ENCODE results near the gene ORC4.

Gene ORC4

GRCh38 chr2:147933931-147934330 is 86.6 kb downstream of the ORC4 start:
- TF ChIP-seq, protein P1, sequence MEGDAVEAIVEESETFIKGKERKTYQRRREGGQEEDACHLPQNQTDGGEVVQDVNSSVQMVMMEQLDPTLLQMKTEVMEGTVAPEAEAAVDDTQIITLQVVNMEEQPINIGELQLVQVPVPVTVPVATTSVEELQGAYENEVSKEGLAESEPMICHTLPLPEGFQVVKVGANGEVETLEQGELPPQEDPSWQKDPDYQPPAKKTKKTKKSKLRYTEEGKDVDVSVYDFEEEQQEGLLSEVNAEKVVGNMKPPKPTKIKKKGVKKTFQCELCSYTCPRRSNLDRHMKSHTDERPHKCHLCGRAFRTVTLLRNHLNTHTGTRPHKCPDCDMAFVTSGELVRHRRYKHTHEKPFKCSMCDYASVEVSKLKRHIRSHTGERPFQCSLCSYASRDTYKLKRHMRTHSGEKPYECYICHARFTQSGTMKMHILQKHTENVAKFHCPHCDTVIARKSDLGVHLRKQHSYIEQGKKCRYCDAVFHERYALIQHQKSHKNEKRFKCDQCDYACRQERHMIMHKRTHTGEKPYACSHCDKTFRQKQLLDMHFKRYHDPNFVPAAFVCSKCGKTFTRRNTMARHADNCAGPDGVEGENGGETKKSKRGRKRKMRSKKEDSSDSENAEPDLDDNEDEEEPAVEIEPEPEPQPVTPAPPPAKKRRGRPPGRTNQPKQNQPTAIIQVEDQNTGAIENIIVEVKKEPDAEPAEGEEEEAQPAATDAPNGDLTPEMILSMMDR (conservative IDR thresholded peaks at IDR 0.05), result no peak
- no peak for TF ChIP-seq ZFX (IDR thresholded peaks at IDR 0.05)
- H3K27ac ChIP-seq, result no peak overlapping the region

DNA sequence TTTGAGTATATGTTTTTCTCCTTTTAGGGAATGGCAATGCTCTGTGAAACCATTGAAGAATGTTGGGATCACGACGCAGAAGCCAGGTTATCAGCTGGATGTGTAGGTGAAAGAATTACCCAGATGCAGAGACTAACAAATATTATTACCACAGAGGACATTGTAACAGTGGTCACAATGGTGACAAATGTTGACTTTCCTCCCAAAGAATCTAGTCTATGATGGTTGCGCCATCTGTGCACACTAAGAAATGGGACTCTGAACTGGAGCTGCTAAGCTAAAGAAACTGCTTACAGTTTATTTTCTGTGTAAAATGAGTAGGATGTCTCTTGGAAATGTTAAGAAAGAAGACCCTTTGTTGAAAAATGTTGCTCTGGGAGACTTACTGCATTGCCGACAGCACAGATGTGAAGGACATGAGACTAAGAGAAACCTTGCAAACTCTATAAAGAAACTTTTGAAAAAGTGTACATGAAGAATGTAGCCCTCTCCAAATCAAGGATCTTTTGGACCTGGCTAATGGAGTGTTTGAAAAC is 93.4 kb downstream of the ORC4 start:
- H3K27ac ChIP-seq, result no peak overlapping the region
- TF ChIP-seq ZFX (IDR thresholded peaks at IDR 0.05), result no peak
- TF ChIP-seq, protein P1 (conservative IDR thresholded peaks at IDR 0.05), result no peak

DNA sequence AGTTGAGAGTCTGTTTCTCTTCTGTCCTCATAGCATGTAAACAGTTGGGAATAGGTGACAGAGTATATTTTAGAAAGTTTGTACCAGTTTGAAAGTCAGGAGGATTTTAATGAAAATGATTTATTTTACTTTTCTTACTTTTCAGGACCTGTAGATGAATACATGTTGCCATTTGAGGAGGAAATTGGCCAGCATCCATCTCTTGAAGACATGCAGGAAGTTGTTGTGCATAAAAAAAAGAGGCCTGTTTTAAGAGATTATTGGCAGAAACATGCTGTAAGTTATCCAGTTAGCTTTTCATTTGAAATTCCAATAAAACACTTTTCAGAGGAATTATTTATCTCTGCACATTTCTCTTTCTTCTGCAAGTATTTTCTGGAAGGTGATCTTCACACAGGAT is 94.7 kb downstream of the ORC4 start:
- no peak overlapping the region for H3K27ac ChIP-seq

GRCh38 chr2:147924647-147925046 is 95.9 kb downstream of the ORC4 start:
- TF ChIP-seq ZFX (IDR thresholded peaks at IDR 0.05), result no peak
- TF ChIP-seq, protein P1 (conservative IDR thresholded peaks at IDR 0.05), result no peak

More for the DNA sequence above, 94.7 kb downstream of the ORC4 start:
- TF ChIP-seq, protein P1 (conservative IDR thresholded peaks at IDR 0.05), result no peak

DNA sequence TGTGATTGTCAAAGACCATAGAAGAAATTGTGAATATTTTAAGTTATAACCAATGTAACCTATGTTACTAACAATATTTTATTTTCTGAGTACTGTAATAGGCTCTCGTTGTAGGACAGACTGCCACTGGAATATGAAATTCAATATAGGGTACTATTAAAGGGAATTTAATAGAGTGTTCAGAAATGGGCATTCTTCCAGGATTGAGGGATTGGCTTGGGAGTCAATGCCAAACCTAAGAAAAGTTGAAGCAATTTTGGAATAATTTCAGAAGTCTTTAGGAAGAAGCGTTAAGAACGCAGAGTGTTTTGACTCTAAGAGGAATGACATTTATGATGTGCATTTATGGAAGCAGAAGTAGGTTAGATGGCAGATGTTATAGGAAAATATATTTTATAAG is 96.7 kb downstream of the ORC4 start:
- no peak overlapping the region for H3K27ac ChIP-seq
- TF ChIP-seq ZFX (IDR thresholded peaks at IDR 0.05), result no peak
- TF ChIP-seq, protein P1 (conservative IDR thresholded peaks at IDR 0.05), result no peak

More at GRCh38 chr2:147924647-147925046, 95.9 kb downstream of the ORC4 start:
- H3K27ac ChIP-seq, result no peak overlapping the region

- no peak overlapping the region for H3K27ac ChIP-seq
Observed at GRCh38 chr2:147917161-147917560, 103.4 kb downstream of the ORC4 start.

GRCh38 chr2:147916723-147917122 is 103.8 kb downstream of the ORC4 start:
- TF ChIP-seq, protein P1 (conservative IDR thresholded peaks at IDR 0.05), result no peak
- no peak for TF ChIP-seq ZFX (IDR thresholded peaks at IDR 0.05)
- no peak overlapping the region for H3K27ac ChIP-seq

More at GRCh38 chr2:147917161-147917560, 103.4 kb downstream of the ORC4 start:
- TF ChIP-seq ZFX (IDR thresholded peaks at IDR 0.05), result no peak
- TF ChIP-seq, protein P1 (conservative IDR thresholded peaks at IDR 0.05), result no peak
